ENCODE measurements around the gene CD28. TPM values are rescaled to one million over a fixed set of nuclear protein-coding genes. Genes with fewer than 3 reads are reported as not detected.

The CD28 gene
- total RNA-seq, 4 donors from 2014 or later = 0.22 to 13.8 (median 0.60) TPM

- Histone ChIP-seq H3K27me3 (no peaks in the 10 kb centered on the region), H3K4me1 (peaks cover 0 to 9% (median 0%) of the 10 kb centered on the region in 4 donors), H3K36me3 (no peaks in the 10 kb centered on the region), H3K4me3 (no peak overlapping the region), H3K9me3 (no peaks in the 10 kb centered on the region), H3K27ac (no peak overlapping the region)
- 97 to 98% methylated on average over 1 of the region's 1 CpG for WGBS, 2 donors
- no peak for TF ChIP-seq POLR2A (IDR thresholded peaks at IDR 0.05)
- TF ChIP-seq CTCF (IDR thresholded peaks at IDR 0.05) = no peak
- TF ChIP-seq EP300 (IDR thresholded peaks at IDR 0.05) = no peak
- no peak for DNase-seq (ENCODE audit: low spot score in 2 of 2)
These were observed 6.9 kb downstream of the CD28 start for GRCh38 chr2:203713381-203713780.

DNA sequence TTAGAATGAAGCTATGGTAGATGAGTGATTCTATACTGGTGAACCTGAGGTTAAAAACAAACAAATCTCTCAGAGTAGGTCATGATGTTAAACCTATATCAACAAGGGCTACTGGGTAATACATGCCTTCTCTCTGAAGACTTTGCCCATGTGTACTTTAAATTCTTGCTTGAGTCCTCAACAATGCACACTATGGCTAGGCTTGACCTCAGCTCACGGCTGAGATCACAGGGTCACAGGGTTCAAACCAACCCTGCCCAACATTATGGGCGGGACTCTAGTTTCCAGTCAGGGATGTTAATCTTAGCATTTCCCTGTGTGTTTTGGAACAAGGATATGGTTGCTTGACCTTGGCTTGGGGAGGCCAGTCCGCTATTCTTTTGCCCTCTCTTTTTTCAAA lies 7.7 kb downstream of the CD28 start:
- TF ChIP-seq EP300 (IDR thresholded peaks at IDR 0.05) (peak in 1 of 2 donors; percentile 67), CTCF (IDR thresholded peaks at IDR 0.05) (no peak), POLR2A (IDR thresholded peaks at IDR 0.05) (no peak)
- DNase-seq (ENCODE audit: low spot score in 2 of 2) = no peak
- Histone ChIP-seq H3K27ac (peak overlapping the region in 1 of 4 donors; percentile 13), H3K4me1 (peaks cover 0 to 9% (median 0%) of the 10 kb centered on the region in 4 donors), H3K9me3 (no peaks in the 10 kb centered on the region), H3K4me3 (no peak overlapping the region), H3K36me3 (no peaks in the 10 kb centered on the region), H3K27me3 (no peaks in the 10 kb centered on the region)
- 46 to 54% methylated on average over 3 of the region's 3 CpGs for WGBS, 2 donors

DNA sequence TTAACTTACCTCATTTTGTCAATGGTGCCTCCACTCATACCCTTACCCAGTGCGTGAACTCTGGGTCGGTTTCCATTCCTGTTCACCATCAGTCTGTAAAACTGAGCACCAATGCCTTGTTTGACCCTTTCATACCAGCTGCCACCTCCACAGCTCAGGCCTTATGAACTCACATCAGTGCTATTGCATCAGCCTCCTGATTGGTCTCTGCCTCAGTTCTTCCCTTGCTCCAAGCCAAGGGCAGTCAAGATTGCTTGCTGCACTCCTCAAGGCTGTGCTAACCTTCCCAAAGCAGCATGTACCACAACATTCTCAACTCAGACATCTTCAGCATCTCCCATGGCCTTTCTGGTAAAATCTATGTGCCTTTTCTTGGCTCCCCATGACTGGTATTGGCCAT lies 9.3 kb downstream of the CD28 start:
- WGBS, 2 donors = 94 to 95% methylated on average over 2 of the region's 2 CpGs
- TF ChIP-seq CTCF (IDR thresholded peaks at IDR 0.05) = no peak
- TF ChIP-seq POLR2A (IDR thresholded peaks at IDR 0.05) = no peak
- TF ChIP-seq EP300 (IDR thresholded peaks at IDR 0.05) = no peak

GRCh38 chr2:203718087-203718486 lies 11.6 kb downstream of the CD28 start:
- no peak overlapping the region for H3K4me3 ChIP-seq
- 58 to 71% methylated on average over 3 of the region's 3 CpGs for WGBS, 2 donors

More for the DNA sequence above, 9.3 kb downstream of the CD28 start:
- no peak overlapping the region for H3K4me3 ChIP-seq
- H3K27me3 ChIP-seq = no peaks in the 10 kb centered on the region
- peaks cover 0 to 4% (median 0%) of the 10 kb centered on the region in 4 donors for H3K4me1 ChIP-seq
- H3K9me3 ChIP-seq = no peaks in the 10 kb centered on the region
- DNase-seq (ENCODE audit: low spot score in 2 of 2) = no peak
- H3K27ac ChIP-seq = no peak overlapping the region
- H3K36me3 ChIP-seq = no peaks in the 10 kb centered on the region

More at GRCh38 chr2:203718087-203718486, 11.6 kb downstream of the CD28 start:
- TF ChIP-seq POLR2A (IDR thresholded peaks at IDR 0.05) (no peak), CTCF (IDR thresholded peaks at IDR 0.05) (no peak), EP300 (IDR thresholded peaks at IDR 0.05) (no peak)
- Histone ChIP-seq H3K27ac (no peak overlapping the region), H3K4me1 (peaks cover 0 to 4% (median 0%) of the 10 kb centered on the region in 4 donors), H3K36me3 (no peaks in the 10 kb centered on the region), H3K9me3 (no peaks in the 10 kb centered on the region), H3K27me3 (no peaks in the 10 kb centered on the region)
- no peak for DNase-seq (ENCODE audit: low spot score in 2 of 2)
